Bronchial epithelial cell (primary cell): Measurements from ENCODE around the gene LPO. TPM values are rescaled to one million over a fixed set of nuclear protein-coding genes. Genes with fewer than 3 reads are reported as not detected.

Experiments
- DNase-seq: peaks from one replicate; pipeline ENCODE4 v3.0.0-alpha.2; 2010; ENCODE audit warnings: low read depth
- FAIRE-seq: peaks from 2 replicates; lab custom pipeline; 2011; peaks lifted over from hg19 to GRCh38; lab: Jason Lieb, UNC
- H3K27me3 ChIP-seq: 2 replicates; pipeline ENCODE4 v1.5.1; 2011; ENCODE audit warnings: low read length; ENCODE audit not compliant: control insufficient read depth, insufficient read depth
- H3K36me3 ChIP-seq: 2 replicates; pipeline ENCODE4 v1.5.1; 2011; ENCODE audit warnings: low read length; ENCODE audit not compliant: control insufficient read depth, insufficient read depth
- H3K4me3 ChIP-seq: 2 replicates; pipeline ENCODE4 v1.5.1; 2011; ENCODE audit warnings: mild to moderate bottlenecking, low read depth, low read length, control low read depth
- CTCF ChIP-seq: IDR thresholded peaks from 2 replicates; pipeline ENCODE4 v1.5.1; 2011; ENCODE audit warnings: mild to moderate bottlenecking, moderate library complexity, low read length, control low read depth, inconsistent platforms; ENCODE audit not compliant: insufficient read depth, severe bottlenecking
- total RNA-seq: library from RNA; depleted of rRNA; stranded (reverse); fragments of >200 nt; gene quantifications from 2 replicates; pipeline ENCODE4 v1.2.1, GENCODE V29; 2014

LPO gene
- total RNA-seq, 1 donor from 2014 or later, result not detected

- no peak for TF ChIP-seq CTCF
- DNase-seq (no peak), FAIRE-seq (no peak)
- Histone ChIP-seq H3K36me3 (no peaks in the 10 kb centered on the region), H3K4me3 (no peak overlapping the region), H3K27me3 (peaks cover 3% of the 10 kb centered on the region)
These were observed 30.6 kb downstream of the LPO start for GRCh38 chr17:58268774-58269556.

- no peak for DNase-seq
- no peak for FAIRE-seq
- Histone ChIP-seq H3K27me3 (peaks cover 3% of the 10 kb centered on the region), H3K36me3 (no peaks in the 10 kb centered on the region), H3K4me3 (no peak overlapping the region)
- no peak for TF ChIP-seq CTCF
These were observed 31.3 kb downstream of the LPO start for GRCh38 chr17:58269557-58270291.

DNA sequence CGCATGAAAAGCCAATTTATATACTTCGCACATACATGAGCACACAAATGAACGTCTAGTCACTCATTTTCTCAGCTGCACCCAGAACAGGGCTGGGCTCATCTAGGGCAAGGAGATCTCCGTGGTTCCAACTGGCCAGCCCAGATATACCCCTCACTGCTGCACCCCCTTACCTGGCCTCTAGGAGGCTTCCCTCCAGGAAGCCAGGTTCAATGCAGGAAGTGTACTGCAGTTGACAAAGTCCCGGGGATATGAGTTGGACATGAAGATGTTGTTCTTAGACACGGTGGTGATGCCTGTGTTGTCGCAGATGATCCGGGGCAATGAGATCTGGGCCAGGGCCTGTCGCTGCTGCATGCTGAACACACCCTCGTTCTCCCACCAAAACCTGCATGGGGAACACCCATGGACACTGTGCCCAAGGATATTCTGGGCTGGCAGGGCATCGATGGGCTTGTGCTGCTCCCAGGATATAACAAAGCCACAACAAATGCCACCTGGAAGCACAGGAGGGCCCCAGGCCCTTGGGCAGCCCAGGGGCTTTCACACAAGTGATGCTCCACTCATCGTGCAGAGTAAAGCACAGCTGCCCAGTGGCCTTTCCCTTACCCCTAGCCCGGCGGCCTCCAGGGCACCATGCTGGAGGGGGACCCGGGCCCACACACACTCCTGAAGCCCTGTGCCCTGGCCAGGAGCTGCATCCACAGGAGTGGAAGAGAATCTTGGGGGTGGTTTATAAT is 32.3 kb downstream of the LPO start:
- H3K36me3 ChIP-seq, result no peaks in the 10 kb centered on the region
- TF ChIP-seq CTCF, result peak; percentile 29
- no peak overlapping the region for H3K4me3 ChIP-seq
- no peak for DNase-seq
- FAIRE-seq, result no peak
- peaks cover 3% of the 10 kb centered on the region for H3K27me3 ChIP-seq

DNA sequence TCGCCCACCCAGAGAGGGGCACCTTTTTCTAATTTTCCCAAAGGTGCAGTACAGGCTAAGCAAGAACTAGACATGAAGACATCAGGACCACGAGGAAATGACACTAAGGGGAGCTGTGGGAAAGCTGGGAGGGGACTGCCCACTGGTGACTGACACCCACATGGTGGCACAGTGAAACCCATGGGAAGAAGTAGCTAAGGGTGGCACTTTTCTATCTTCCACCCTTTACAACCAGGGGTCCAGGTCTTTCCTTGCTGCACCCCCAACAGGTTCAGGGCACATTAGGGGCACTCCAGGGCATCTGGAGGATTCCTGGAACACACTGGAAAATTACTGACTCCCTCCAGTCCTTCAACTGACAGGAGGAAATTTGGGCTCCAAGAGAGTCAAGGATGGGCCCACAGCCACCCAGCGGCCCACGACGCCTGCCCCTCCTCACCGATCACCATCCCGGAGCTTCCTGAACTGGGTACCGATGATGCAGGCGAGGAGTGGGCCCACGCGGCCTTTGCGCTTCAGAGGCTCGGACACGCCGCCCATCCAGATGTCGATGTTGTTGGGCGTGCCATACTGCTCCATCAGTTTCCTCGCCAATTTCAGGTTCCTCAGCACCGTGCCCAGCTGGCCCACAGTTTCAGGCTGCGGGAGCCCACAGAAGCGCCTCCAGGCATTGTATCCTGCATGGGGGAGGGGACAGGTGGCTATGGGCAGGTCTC is 33.0 kb downstream of the LPO start:
- no peak for FAIRE-seq

More for the DNA sequence above, 33.0 kb downstream of the LPO start:
- Histone ChIP-seq H3K27me3 (peaks cover 3% of the 10 kb centered on the region), H3K36me3 (no peaks in the 10 kb centered on the region), H3K4me3 (no peak overlapping the region)
- no peak for TF ChIP-seq CTCF
- DNase-seq, result no peak
